ENCODE results near the gene MBD2.
A peak's percentile ranks its signal among the peaks of the same experiment; 100 is the strongest.
"Not testable (repeated sequence)": the region's sequence is repeated elsewhere in the genome, so short reads cannot be mapped to it uniquely, and the experiment has no call there.

The MBD2 gene

DNA sequence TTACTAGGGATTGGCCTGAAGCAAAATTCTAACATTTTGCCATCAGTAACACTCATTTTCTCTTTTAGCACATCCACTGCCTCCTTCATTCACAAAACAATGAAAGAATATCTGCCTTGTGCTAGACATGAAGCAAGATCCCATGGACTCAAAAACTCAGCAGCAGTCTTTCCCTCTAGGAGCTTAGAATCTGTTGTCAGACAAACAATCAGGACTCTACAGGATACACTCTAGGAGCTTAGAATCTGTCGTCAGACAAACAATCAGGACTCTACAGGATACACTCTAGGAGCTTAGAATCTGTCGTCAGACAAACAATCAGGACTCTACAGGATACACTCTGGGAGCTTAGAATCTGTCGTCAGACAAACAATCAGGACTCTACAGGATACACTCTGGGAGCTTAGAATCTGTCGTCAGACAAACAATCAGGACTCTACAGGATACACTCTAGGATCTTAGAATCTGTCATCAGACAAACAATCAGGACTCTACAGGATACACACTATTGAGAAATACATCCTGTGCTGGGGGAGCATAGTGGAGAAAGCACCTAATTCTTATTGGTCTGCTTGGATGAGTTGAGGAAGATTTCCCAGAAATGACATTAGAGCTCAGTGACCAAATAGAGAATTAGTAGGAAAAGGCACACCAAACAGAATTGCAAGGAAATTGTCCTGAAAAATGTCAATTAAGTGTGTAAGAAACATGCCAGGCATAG is 100.6 kb downstream of the MBD2 start:
- not testable (repeated sequence) for H3K9me3 ChIP-seq (ENCODE audit: insufficient read depth, low read depth, low read length); H3K4me3 ChIP-seq (ENCODE audit: low read length); H3K27me3 ChIP-seq (ENCODE audit: insufficient read depth, low read length); H3K9ac ChIP-seq (ENCODE audit: low read depth, low read length); H3K36me3 ChIP-seq (ENCODE audit: insufficient read depth, low read length)
- 25% methylated on average over 2 of the region's 4 CpGs for WGBS
- Histone ChIP-seq H3K27ac (ENCODE audit: low read depth, low read length) (peak overlapping the region; percentile 80), H3K4me1 (ENCODE audit: insufficient read depth, low read length) (peaks cover 15% of the 10 kb centered on the region)

DNA sequence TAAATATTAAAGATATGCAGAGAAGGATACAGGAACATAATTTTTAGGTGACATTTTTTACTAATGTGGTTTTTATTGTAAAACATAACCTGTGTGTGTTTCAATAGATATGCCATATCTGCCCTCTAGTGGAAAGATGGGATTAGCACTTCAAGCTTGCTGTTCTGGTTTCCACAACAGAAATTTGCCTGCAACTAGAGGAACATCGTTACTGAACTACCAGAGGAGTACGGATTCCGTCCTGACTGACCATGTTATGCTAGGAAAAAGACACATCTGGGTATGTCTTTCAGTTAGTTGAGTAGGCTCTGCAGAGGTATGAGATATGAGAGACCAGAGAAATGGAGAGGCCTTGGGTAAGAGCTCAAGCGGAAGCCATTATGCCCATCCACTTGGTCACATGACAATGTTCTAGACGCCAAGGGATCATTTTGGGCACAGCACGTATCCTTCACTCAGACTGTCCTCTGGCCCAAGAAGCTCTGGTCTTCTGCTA is 104.9 kb downstream of the MBD2 start:
- H3K27ac ChIP-seq (ENCODE audit: low read depth, low read length): no peak overlapping the region
- H3K27me3 ChIP-seq (ENCODE audit: insufficient read depth, low read length): no peaks in the 10 kb centered on the region
- no peak overlapping the region for H3K4me3 ChIP-seq (ENCODE audit: low read length)
- H3K36me3 ChIP-seq (ENCODE audit: insufficient read depth, low read length): no peaks in the 10 kb centered on the region
- 53% methylated on average over 6 of the region's 6 CpGs for WGBS
- H3K9me3 ChIP-seq (ENCODE audit: insufficient read depth, low read depth, low read length): no peaks in the 10 kb centered on the region
- H3K9ac ChIP-seq (ENCODE audit: low read depth, low read length): no peak overlapping the region
- H3K4me1 ChIP-seq (ENCODE audit: insufficient read depth, low read length): peaks cover 36% of the 10 kb centered on the region

DNA sequence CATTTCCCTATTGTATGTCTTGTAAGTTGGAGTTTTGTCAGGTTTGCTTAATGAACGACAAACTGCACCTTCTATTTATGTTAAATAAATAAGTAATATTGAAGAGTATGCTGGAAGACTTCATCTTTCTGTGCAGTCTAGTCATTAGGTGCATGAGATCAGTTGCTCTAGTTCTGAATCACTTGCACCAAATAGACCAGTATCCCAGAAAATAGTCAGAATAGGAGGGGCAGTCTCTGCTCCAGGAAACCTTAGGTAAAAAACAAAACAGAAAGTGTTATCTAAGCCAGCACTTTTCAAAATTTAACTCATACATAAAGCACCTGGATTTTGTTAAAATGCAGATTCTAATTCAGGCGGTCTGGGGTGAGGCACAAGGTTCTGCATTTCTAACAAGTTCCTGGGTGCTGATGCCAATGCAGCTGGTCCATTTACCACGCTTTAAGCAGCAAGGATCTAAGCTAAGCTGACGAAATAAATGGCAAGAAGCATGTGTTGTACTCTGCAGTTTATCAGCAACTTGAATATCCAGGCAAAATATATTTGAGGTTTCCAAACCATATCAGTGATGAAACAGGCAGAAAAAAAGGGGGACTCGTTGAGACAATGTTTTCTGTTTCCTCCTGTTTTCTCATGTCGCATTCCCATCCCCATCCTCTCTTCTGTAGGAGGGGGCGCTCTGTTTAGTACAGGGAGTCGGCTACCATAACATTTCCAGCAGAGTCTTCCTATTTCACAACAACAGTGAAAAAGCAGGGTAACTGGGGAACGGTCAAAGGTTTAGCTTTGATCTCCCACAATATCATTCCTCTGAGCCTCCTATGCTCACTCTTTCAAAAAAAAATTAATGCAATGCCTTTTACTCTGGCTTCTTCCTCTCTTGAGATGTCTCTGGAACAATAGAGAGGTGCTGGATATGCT is 106.4 kb downstream of the MBD2 start:
- WGBS: 89% methylated on average over 8 of the region's 9 CpGs
- Histone ChIP-seq H3K4me1 (ENCODE audit: insufficient read depth, low read length) (peaks cover 31% of the 10 kb centered on the region), H3K9ac (ENCODE audit: low read depth, low read length) (no peak overlapping the region), H3K4me3 (ENCODE audit: low read length) (no peak overlapping the region), H3K9me3 (ENCODE audit: insufficient read depth, low read depth, low read length) (no peaks in the 10 kb centered on the region), H3K27me3 (ENCODE audit: insufficient read depth, low read length) (no peaks in the 10 kb centered on the region), H3K36me3 (ENCODE audit: insufficient read depth, low read length) (no peaks in the 10 kb centered on the region), H3K27ac (ENCODE audit: low read depth, low read length) (no peak overlapping the region)

DNA sequence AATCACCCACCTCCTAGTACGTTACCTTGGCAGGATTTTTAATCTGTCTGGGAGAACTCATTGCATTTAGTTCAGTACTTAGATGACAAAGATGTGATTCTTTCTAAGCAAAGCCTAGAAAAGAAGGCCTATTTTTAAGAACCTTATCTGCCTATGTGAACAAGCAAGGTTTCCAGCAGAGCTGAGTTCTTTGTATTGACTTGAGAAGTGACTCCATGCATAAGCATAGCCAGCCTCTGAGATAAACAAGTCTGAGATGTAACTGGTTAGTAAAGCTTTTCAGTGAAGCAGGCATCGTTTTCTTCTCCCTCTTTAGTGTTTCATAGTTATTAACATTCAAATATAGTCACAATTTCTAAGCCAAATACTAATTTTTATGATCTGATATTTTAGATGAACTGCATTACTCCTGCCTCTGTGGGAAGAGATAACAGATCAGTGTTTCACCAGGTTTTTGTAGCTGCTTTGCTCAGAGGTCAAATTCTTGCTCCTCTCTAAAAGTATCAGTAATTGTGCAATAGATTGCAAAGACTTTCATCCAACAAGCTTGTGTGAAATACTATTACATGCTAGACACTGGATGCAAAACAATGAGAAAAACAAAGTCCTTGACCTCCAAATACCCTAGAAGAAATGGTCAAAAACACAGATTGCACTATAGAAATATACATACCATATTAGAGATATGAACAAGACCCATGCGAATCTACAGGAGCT is 107.8 kb downstream of the MBD2 start:
- Histone ChIP-seq H3K4me3 (ENCODE audit: low read length) (no peak overlapping the region), H3K4me1 (ENCODE audit: insufficient read depth, low read length) (peaks cover 31% of the 10 kb centered on the region), H3K27ac (ENCODE audit: low read depth, low read length) (peak overlapping the region; percentile 74), H3K9me3 (ENCODE audit: insufficient read depth, low read depth, low read length) (no peaks in the 10 kb centered on the region), H3K27me3 (ENCODE audit: insufficient read depth, low read length) (no peaks in the 10 kb centered on the region), H3K36me3 (ENCODE audit: insufficient read depth, low read length) (no peaks in the 10 kb centered on the region), H3K9ac (ENCODE audit: low read depth, low read length) (no peak overlapping the region)
- 78% methylated on average over 2 of the region's 3 CpGs for WGBS

DNA sequence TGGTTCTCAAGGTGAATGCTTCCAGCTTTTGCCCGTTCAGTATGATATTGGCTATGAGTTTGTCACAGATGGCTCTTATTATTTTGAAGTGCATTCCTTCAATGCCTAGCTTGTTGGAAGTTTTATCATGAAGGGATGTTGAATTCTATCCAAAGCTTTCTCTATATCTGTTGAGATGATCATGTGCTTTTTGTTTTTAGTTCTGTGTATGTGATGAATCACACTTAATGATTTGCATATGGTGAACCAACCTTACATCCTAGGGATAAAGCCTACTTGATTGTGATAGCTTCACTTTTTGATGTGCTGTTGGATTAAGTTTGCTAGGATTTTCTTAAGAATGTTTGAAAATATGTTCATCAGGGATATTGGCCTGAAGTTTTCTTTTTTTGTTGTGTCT is 112.1 kb downstream of the MBD2 start:
- Histone ChIP-seq H3K9me3 (ENCODE audit: insufficient read depth, low read depth, low read length) (no peaks in the 10 kb centered on the region), H3K36me3 (ENCODE audit: insufficient read depth, low read length) (no peaks in the 10 kb centered on the region), H3K27ac (ENCODE audit: low read depth, low read length) (no peak overlapping the region), H3K4me1 (ENCODE audit: insufficient read depth, low read length) (peaks cover 16% of the 10 kb centered on the region), H3K27me3 (ENCODE audit: insufficient read depth, low read length) (no peaks in the 10 kb centered on the region), H3K4me3 (ENCODE audit: low read length) (no peak overlapping the region), H3K9ac (ENCODE audit: low read depth, low read length) (no peak overlapping the region)
- 92% methylated on average over 1 of the region's 1 CpG for WGBS

DNA sequence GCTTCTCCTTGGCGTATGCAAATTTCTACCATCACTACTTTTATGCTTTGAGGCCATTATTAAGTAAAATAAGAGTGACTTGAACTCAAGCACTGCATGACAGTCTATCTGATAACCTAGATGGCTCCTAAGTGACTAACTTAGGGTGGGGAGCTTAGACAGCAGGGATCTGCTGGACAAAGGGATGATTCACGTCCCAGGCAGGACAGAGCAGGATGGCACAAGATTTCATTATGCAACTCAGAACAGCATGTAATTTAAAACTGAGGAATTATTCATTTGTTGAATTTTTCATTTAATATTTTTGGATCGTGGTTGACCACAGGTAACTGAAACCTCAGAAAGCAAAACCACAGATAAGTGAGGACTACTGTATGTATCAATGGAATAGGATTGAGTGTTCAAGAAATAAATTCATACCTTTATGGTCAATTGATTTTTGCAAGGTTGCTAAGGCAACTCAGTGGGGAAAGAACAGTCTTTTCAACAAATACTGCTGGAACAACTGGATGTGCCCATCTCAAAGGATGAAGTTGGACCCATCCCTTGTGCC is 115.3 kb downstream of the MBD2 start:
- no peaks in the 10 kb centered on the region for H3K9me3 ChIP-seq (ENCODE audit: insufficient read depth, low read depth, low read length)
- WGBS: 100% methylated on average over 3 of the region's 3 CpGs
- no peaks in the 10 kb centered on the region for H3K36me3 ChIP-seq (ENCODE audit: insufficient read depth, low read length)

DNA sequence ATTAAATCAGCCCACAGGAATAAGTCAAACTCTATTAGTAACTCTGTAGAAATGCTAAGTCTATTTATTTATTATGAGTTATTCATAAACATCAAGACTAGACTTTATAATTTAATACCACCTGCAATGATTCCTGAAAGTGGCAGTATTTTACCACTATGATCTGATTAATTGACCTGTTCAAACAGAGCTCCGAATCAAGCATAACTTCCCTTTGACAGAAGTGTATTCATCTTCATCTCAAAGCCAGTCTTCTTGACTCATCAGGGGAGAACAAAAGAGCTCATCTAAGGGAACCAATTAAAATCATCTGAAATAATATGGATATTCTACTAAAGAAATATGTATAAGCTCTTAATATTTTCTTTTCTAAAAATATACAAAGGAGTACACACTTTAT is 122.3 kb downstream of the MBD2 start:
- Histone ChIP-seq H3K9me3 (ENCODE audit: insufficient read depth, low read depth, low read length) (no peaks in the 10 kb centered on the region), H3K27me3 (ENCODE audit: insufficient read depth, low read length) (no peaks in the 10 kb centered on the region), H3K36me3 (ENCODE audit: insufficient read depth, low read length) (no peaks in the 10 kb centered on the region), H3K9ac (ENCODE audit: low read depth, low read length) (no peak overlapping the region), H3K27ac (ENCODE audit: low read depth, low read length) (no peak overlapping the region), H3K4me3 (ENCODE audit: low read length) (no peak overlapping the region), H3K4me1 (ENCODE audit: insufficient read depth, low read length) (no peaks in the 10 kb centered on the region)
- WGBS: 100% methylated on average over 1 of the region's 1 CpG

More for the DNA sequence above, 115.3 kb downstream of the MBD2 start:
- H3K27me3 ChIP-seq (ENCODE audit: insufficient read depth, low read length): no peaks in the 10 kb centered on the region
- no peak overlapping the region for H3K27ac ChIP-seq (ENCODE audit: low read depth, low read length)
- H3K4me1 ChIP-seq (ENCODE audit: insufficient read depth, low read length): no peaks in the 10 kb centered on the region
- no peak overlapping the region for H3K9ac ChIP-seq (ENCODE audit: low read depth, low read length)
- H3K4me3 ChIP-seq (ENCODE audit: low read length): no peak overlapping the region
